IPS DF 4.7 (cell line): Measurements from ENCODE around the gene NR1H3.
"Not testable (repeated sequence)": the region's sequence is repeated elsewhere in the genome, so short reads cannot be mapped to it uniquely, and the experiment has no call there.

Source experiments
- DNase-seq: peaks from one replicate; pipeline ENCODE4 v3.0.0-alpha.2; 2013; ENCODE audit warnings: low spot score; ENCODE audit errors: extremely low read depth

NR1H3 gene

DNA sequence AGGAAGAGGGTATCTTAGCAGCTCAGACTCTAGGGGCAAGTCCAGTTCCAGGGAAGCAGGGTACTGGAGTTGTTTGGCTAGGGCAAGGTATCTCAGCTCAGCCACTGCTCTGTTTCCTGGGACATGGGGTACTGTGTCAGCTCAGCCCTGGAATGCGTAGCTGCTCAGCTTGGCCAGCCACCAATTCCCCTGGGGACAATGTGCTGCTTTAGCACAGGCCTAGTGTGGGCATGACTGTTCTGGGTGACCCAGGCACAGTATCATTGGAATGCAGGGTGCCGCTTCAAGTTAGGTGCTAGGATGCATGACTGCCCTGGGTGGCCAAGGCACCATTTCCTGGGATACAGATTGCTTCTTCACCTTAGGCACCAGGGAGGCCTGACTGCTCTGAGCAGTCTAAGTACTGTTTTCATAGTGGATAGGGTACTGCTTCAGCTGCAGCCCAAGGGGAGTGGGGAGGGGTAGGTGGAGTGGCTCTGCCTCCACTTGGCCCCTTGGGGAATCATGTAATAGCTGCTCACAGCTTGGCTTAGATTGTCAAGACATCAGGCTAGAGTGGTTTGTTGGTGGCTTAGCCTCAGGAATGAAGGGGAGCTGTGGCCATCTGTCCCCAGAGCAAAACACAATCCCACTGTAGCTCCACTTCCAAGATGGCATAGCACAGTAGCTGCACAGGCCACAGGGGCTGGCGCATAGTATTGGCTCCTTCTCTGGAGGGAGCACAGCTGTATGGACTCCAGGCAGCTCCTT, 48.1 kb downstream of the NR1H3 start:
- no peak for DNase-seq

DNA sequence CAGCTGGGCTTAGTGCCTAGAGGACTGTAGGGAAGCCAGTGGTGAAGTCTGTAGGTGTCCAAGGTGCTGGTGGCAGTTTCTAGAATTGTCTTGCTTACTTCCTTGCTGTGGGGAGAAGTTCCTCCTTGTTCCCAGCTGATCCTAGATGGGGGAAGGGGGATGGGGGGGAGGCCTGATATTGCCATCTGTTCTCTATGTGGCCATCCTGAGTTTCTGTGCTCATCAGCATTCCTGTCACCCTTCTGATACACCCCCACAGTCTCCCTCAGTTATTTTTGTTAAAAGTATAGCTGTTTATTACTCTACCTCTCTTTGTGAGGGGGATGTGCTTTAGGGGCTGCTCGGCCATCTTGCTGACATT, 48.7 kb downstream of the NR1H3 start:
- no peak for DNase-seq

DNA sequence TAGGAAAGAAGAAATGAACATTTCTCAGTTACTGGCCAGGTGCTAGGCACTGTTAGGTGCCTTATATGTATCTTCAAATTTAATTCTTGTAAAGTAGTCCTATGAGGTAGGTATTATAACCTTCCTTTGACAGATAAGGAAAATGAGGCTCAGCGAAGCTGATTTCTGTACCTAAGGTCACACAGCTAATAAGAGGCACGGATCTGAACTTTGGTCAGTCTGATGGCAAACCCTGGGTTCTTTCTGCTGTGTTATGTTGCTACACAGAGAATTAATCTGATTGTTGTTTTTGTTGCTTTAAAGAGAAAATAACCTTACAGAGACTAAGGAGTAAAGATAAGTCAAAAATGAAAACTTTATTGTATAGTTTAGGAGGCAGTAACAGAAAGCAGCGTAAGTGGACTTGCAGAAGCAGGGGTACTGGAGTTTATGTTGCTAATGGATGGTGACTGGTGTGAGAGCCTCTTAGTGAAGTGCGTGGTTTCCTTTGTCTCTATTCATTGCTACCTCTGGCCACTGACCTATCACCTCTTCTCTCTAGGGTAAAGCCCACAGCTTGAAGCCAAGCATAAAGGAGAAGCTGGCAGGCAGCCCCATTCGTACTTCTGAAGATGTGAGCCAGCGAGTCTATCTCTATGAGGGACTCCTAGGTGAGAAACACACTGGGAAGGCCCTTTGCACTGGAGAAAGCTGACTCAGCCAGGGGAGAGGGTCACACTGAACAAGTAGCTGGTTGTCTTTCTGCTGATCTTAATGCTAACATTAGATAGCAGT, 50.4 kb downstream of the NR1H3 start:
- DNase-seq: no peak

DNA sequence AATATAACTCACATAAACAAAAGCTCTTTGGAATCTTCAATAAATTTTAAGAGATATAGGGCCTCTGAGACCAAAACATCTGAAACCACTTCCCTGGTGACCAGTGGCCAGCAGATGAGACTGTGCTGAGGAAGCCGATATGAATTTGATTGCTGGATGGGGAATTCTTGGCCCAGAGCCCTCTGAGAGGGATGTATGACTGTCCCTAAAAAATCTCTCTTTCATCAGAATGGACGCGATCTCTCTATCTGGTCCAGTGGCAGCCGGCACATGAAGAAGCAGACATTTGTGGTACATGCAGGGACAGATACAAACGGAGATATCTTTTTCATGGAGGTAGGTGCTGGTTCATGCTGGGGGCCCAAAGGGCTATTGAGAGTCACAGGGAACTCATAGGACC, 57.2 kb downstream of the NR1H3 start:
- no peak for DNase-seq

DNA sequence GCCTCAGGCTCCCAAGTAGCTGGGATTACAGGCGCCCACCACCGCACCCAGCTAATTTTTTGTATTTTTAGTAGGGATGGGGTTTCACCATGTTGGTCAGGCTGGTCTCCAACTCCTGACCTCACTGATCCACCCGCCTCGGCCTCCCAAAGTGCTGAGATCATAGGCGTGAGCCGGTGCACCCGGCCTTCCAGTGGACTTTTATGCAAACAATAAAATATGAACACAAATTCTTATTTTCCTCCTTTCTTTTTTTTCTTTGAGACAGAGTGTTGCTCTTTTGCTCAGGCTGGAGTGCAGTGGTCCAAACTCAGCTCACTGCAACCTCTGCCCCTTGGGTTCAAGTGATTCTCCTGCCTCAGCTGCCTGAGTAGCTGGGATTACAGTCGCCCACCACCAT, 58.7 kb downstream of the NR1H3 start:
- not testable (repeated sequence) for DNase-seq

DNA sequence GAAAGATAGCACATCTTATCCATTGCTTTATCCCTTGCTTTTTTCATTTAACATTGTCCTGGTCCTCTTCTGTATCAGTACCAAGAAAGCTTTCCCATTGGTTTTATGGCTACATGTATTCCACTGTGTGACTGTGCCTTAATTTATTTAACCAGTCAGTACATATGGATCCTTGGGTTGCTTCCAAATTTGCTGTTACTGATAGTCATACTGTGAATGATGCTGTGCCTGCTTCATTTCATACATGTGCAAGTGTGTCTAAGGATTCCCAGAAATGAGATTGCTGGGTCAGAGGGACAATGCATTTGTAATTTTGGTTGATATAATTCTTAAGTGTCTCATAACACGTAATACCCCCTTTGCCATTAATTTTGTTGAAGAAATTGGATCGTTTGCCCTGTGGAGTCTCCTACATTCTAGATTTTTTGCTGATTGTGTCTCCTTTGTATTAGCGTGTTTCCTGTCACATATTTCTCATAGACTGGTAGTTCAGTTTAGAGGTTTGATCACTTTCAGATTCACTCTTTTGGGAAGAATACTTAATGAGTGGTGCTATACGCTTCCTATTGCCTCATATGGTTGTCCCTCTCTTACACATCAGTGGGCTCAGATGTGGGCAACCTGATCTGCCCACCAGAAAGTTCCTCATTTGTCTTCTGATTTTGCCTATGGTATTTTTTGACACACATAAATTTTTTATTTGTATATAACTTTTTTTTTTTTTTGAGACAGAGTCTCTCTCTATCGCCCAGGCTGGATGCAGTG, 59.5 kb downstream of the NR1H3 start:
- no peak for DNase-seq

DNA sequence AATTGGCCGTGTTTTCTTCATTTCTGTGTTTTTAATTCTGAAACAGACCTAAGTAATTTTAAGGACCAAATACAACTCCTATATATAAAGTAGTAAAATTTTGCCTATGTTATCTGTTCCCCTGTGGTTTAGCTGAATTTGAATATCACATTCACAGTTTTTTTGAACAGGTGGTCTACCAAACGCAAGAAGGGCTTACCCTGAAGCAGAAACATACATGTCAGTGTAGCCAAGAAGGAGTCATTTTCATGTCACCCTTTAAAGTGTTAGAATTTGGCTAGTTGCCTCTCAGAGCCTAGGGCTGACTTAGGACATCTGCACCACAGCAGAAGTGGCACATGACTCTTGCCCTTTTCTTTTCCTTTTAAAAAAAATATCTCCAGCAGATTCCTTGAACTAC, 60.4 kb downstream of the NR1H3 start:
- no peak for DNase-seq
